GM19035 (cell line): ENCODE data around the gene DNAH6.
"Not testable (repeated sequence)": the region's sequence is repeated elsewhere in the genome, so short reads cannot be mapped to it uniquely, and the experiment has no call there.

Source experiments
- ATAC-seq: cut with Tn5 transposase; IDR thresholded peaks from one replicate; pipeline ENCODE4 v1.9.1; 2021; ENCODE audit not compliant: unreplicated experiment

Gene DNAH6

DNA sequence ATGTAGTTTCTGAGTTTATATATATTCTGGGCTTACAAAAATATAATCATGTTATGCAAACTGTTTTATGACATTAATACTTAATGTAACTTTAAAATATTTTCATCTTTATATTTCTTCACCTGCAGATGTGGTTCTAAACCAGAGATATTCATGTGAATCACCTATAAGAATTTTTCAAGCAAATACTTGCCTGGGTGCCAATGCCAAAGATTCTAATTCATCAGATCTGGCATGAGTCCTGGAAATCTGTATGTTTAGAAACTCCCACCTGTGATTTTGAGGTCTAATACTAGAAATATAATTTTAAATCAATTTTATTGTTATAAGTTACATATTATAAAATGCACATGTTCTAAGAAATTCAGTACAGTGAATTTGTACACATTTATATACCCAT, 19.9 kb upstream of the DNAH6 start:
- ATAC-seq: no peak

DNA sequence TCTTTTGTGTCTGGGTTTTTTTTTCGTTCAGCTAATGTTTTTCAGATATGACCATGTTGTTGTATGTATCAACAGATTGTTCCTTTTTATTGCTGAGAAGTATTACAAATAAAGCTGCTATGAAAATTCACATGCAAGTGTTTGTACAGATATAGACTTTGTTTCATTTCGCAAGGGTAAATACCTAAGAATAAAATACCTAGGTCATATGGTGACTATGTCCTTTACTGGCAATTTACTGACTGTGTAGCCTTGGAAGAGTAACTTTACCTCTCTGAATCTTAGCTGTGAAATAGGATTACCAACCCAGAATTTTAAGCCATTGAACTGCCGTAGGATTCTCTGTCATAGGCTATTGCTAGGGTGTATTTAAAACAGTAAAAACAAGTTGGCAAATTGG, 19.0 kb upstream of the DNAH6 start:
- ATAC-seq: no peak

DNA sequence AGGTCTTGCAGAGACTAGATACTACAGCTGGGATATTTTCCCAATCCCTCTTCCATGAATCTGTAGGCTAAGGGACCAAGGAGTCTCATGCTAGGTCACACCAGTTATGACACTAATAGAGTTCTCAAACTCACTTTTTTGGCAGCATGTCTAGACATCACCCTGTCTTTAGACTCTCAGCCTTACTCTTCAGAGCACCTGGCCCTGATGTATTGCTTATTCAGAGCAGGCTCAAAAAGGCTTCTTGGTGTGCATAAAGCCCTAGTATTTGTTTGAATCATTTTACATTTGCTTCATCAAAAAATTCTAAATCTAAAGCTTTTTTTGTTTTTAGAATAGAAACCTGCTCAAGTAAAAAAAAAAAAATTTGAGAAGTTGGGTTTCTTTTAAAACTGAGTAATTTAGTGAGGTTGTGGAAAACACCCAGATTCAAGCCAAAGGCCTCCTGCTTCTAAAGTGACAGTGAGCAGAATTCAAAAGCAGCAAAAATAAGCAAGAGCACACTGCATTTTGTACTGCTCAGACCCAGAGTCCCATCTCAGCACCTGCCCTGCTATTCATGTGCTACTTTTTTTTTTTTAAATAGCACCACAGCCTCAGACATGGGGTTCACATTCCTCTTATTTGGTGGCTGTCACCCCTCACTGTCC, 18.0 kb upstream of the DNAH6 start:
- no peak for ATAC-seq

DNA sequence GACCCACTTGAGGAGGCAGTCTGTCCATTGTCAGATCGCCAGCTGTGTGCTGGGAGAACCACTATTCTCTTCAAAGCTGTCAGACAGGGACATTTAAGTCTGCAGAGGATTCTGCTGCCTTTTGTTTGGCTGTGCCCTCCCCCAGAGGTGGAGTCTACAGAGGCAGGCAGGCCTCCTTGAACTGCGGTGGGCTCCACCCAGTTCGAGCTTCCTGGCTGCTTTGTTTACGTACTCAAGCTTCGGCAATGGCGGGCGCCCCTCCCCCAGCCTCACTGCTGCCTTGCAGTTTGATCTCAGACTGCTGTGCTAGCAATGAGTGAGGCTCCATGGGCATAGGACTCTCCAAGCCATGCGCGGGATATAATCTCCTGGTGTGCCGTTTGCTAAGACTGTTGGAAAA, 5.3 kb upstream of the DNAH6 start:
- ATAC-seq: not testable (repeated sequence)

DNA sequence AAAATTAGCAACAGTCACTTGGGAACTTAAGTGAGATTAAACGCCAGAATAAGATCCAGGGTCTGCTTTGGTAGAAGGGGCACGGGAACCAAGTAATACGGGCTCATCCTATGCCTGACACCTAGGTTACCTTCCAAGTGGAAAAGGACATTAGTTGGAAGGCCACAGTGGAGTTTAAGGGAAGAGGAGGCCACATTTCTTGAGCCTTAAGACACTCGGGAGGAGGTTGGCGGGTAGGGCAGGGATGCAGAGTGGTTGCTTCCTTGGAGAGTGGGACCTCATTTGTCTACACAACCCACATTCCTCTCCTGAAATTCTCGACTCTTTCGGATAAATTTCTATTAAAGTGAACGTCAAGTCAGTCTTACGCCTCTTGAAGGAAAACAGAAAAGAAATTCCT, 510 bp upstream of the DNAH6 start:
- no peak for ATAC-seq

DNA sequence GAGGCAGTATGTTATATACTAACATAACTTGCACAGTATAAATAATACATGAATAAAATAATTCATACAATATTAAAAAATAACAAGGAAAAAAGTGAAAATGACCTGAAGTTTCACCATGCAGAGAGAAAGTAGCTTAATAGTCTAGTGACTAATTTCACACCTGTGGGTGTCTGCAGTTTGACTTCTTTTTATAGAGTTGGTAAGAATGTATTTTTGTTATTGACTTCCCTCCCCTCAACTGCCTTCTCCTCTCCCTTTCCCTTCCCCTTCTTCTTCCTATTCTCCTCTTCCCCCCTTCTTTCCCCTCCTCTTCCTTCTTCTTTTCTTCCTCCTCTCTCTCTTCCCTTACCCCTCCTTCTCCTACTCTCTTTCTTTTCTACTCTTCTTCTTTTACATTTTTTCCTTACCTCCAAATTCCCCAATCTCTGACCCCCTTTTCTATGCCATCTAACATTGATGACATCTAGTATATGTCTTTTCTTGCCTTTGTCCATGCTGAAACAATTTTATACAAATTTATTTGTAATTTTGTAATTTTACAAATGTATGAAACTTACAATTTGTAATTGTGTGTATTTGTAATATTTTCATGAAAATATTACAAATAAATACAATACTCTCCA, 3.1 kb downstream of the DNAH6 start:
- no peak for ATAC-seq

DNA sequence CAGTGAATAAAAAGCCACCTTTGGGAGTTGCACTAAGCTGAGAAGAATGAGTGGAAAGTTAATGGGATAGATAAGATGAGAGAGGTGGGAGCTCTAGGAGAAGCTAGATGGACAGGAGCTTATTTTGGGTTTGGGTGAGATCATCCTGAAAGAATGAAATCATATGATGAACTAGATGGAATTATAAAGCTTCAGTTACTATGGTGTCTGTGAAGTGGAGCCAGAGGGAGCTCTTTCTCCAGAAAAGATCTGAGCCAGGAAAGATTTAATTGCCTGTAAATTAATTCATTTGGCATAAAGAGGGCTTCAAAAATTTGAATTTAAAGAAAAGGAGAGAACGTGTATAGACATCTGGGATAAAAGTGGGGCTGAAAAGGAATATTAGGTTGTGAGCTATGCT, 10.3 kb downstream of the DNAH6 start:
- no peak for ATAC-seq

DNA sequence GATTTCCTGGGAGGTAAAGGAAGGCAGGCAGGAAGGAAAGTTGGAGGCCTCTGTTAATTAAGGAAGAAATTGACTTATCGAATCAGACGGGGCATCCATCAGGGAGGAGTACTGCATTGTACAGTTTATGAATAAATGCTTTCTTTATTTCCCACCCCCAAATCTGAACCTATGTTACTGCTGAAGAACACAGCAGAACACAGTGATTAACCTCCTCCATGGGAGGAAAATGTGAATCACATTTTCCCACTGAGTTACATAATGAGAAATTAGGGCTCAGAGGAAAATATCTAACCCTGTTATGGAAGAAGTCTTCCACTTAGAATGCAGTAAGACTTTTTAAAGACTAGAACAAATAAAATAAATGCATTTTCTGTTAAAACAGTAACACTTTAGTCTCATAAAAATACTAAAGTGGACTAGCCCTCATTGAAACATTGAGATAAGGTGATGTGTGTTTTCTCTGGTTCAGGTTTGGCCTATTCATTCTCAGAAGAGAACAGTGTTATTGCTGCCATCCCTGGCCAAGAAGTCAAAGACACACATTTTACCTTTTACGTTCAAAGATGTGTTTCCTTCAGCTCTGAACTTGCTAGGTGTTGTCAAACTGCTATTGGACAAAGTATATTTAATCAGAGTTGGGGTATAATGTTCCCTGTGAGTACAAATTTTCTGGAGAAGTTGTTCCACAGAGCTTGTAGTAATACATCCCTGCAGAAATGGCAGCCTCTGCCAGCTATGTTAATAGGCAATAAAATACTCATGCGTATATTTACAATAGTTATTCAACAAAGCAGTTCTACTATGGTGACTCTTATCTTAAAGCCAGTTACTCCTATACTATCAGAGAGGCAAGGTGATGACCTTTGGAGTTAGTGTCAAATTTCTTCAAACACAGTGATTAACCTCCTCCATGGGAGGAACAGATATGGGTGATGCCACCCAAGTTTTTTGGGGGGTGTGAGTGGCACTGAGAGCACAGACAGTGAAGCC, 11.1 kb downstream of the DNAH6 start:
- no peak for ATAC-seq

DNA sequence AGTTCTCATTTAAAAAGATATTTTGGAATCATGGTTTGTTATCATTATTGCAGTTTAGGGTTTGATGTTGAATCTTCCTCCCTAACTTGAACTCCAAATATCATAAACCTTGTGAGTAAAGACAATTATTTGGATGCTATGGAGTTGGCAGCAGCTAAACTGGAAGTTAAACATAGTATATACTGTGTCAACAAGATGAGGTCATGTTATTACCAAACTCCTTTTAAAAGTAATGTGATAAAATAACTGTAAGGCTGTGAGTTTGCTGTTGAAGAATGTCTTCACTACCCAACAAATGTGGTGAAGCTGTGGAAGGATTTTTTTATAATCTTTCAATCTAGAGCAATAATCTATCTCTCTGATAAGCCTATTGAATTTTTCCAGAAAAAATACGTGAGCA, 16.0 kb downstream of the DNAH6 start:
- no peak for ATAC-seq

DNA sequence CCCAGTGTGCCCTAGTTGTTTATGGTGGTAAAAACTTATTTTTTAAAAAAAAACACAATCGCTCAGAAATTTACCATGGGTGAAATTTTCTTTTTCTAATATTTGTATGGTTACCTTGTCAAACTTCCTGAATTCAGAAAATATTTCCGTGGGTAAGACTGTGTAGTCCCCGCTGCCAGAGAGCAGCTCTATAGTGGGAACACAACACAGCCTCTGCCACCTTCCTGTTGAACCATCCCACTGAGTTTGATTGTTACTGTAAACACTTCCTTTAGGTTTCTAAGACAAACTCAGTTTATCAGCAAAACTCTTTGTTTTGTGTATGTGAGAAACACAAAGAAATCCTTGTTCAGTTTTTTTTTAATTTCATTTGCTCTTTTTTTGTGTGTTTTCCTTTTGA, 17.9 kb downstream of the DNAH6 start:
- ATAC-seq: no peak

DNA sequence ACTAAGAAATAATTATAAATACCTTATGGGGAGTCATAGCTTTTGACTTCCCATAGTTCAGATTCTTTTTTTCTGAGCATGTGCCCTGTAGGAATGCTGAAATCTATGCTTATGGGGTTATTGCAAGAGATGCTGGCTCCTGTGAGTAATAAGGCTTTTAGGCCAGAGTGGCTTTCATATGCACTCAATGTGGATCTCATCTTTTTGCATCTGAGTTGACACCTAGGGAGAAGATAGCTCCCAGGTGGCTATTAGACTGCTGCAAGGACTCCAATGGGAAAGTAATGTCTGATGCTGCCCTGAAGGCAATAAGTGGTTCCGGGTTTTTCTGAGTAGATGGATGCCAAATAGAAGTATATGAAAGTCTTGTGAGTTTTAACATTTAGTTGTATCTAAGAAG, 21.0 kb downstream of the DNAH6 start:
- no peak for ATAC-seq

DNA sequence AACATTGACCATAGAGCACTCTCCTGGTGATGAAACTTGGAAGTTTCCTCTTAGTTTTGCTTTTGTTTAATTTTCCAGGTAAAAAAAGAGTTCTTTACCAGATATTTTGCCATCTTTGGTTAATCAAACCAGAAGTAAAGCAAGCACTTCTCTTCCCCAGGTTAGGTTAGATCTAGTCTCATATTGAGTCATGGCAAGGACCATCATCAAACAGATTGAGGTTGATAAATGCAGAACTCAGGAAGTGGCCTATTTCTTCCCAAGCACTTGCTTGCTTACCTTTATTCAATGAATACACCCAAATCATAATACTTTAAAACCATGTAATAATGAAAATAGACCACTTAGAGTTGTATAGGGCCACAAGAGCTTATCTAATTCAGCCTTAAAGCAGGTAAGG, 23.4 kb downstream of the DNAH6 start:
- no peak for ATAC-seq

DNA sequence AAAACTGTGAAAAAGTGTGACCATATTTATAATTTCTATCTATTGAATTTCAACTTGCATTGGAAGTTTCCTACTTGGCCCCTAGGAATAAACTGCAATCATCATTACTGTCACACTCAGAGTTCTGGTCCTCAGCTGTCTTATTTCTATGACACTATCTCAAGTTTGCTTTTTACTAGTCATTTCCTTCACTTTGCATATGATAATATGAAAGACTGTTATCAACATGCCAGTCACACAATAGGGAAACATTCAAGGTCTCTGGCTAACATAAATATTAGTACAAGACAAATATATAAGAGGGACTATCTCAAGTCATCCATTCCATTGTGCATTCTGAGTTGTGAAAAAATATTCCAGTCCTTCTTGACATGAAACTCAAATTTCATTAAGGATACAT, 28.7 kb downstream of the DNAH6 start:
- ATAC-seq: no peak

DNA sequence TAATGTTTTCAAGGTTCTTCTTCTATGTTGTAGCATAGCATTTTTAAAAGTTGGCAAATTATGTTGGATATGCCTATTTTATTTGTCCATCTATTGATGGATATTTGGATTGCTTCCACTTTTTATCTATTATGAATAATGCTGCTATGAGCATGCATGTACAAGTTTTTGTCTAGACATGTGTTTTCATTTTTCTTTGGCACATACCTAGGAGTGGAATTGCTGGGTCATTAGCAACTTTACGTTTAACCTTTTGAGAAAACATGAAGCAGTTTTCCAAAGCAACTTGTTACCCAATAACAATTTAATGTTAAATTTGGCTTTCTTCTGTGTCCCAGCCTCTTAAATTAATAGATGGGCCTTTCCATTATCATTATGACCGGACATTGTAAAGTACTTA, 30.3 kb downstream of the DNAH6 start:
- ATAC-seq: no peak

DNA sequence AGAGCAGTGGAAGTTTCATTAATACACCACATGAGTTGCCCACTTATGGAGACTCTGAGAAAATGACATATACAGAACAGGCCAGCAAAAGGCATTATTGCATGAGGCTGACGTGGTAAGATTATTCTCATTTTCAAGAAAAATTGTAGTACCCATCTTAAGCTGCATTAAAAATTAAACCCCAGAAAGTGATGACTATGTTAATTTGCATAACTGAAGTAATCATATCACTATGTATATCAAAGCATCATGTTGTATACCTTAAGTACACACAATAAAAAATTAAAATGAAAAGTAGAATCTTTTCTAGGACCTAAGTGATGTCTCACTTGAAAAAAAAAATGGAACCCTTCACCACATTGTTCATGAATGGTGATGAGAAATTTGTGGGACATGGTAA, 32.0 kb downstream of the DNAH6 start:
- no peak for ATAC-seq

DNA sequence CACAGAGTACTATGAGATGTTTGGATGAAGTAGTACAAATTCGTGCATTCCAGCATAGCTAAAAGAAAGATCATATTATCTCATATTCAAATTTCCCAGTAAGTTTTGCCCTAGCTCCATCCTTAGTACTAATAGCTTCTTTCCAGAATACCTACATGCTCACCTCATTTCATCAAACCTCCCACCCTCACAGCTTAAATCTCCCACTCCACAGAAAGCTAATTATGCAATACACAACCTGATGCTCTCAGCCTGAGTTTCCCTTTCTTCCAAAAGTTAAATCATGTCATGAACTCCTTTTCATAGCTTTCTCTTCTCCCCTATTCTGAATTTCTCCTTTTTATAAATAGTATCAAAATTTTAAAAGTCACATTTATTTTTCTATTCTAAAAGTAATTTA, 34.6 kb downstream of the DNAH6 start:
- ATAC-seq: no peak

DNA sequence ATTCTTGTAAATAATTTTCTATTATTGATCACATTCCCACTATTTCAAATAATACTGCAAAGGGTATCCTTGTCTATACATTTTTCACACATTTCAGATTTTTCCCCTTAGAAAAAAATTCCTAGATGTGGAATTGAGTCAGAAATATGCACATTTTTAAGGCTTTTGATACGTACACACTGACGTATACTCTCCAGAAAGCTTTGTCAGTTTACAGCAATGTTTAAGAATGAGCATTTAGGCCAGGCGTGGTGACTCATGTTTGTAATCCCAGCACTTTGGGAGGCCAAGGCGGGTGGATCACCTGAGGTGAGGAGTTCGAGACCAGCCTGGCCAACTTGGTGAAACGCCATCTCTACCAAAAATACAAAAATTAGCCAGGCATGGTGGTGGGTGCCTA, 35.2 kb downstream of the DNAH6 start:
- not testable (repeated sequence) for ATAC-seq

DNA sequence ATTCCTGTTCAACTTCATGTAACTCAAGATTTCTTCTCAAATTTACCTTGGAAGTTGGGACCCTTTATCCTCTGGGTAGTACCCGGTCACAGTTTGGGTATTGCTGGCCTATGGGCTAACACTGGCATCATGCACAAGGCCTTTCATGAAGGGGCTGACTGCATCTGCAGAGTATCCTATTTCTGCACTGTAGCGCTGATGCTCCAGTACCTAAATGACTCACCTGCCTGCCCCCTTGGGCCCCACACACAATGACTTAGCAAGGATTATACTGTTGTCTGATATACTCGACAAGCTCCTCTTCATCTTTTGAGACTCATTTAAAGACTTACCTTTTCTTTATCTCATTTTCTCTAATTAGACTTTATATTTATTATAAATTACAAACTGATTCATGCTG, 39.9 kb downstream of the DNAH6 start:
- ATAC-seq: no peak

DNA sequence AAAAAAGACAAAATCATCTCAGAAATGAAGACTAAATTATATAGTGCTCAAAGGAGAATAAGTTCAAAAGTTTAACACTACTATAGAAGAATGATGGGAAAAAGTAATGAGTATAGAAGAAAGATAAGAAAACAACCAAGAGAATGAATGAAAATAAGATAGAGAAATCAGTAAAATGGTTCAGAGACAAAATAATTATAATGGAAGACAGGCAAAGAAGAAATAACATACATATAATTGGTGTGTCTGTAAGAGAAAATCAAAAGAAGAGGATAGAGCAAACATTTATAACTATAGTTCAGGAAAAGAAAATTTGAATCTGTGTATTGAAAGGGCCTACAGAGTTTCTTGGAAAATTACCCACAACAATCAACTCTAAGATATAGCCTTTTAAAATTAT, 43.5 kb downstream of the DNAH6 start:
- ATAC-seq: no peak

DNA sequence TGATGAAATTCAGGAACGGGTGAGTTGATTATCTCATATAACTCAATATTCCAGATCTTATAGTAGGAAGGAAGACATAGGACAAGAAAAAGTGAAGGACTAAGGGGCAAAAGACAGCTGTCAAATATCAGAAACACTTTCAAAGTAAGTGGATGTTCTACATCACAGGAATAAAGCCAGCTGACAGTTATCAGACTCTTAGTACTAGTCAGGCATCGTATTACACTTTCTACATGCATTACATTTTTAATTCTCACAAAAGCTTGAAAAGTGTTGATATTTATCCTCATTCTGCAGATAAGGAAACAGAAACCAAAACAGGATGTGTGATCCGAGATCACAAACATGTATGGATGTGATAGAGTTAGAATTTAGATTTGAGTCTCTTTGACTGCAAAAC, 63.4 kb downstream of the DNAH6 start:
- no peak for ATAC-seq

DNA sequence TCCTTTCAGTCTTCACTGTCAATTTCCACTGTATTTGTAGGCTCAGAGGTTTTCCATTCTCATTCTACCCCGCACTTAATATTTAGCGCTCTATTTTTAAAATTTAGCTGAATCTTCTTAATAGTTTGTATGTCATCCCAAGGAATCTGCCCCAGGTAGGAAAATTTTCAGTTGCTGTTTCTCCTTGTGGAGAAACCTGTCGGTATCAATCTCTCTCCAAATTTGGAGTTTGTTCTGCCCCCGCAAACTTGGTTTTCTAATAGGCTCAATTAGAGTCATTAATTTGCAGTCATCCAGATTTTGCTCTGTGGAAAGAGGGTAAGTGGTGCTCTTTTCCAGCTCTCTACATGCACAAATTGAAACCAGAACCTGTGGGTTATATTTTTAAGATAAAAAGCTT, 87.6 kb downstream of the DNAH6 start:
- no peak for ATAC-seq

DNA sequence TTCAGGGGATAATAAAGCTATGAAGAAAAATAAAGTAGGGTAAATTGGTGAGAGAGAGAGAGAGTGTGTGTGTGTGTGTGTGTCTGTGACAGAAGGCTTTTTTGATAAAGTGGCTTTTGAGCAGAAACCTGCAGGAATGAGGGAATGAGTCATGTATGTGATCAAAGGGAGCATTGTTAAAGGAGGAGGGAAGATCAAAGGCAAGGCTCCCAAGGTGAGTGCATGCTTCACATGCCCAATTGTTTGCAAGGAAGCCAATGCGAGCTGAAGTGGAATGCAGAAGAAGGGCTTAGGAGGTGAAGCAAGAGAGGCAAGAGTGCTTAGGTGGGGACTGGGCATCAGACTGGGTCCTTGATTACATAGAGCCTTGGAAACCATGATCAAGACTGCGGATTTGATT, 96.8 kb downstream of the DNAH6 start:
- no peak for ATAC-seq
